Measurements from ENCODE around the gene HOXD4. TPM values are rescaled to one million over a fixed set of nuclear protein-coding genes. Genes with fewer than 3 reads are reported as not detected.

HOXD4 gene
- total RNA-seq (2.2 TPM), polyA plus RNA-seq (ENCODE audit: insufficient read depth in 1 of 8, insufficient read length in 8 of 8, low replicate concordance in 1 of 8) (1 to 10 TPM; 3.2 to 8.1 (median 3.7) TPM)
- long read RNA-seq, donor 1, partial matches to known transcripts, result 0 of 1 reads
- long read RNA-seq, donor 1, other reads (novel, unspliced or antisense), result 0 of 1 reads
- long read RNA-seq, donor 2, result 0 reads
- long read RNA-seq, donor 3, transcript HOXD4-201 (2 exons, 1,464 nt), result major isoform, 5 of 5 reads
- long read RNA-seq, donor 3, partial matches to known transcripts, result 0 of 5 reads
- long read RNA-seq, donor 3, other reads (novel, unspliced or antisense), result 0 of 5 reads
- long read RNA-seq, donor 4, partial matches to known transcripts, result 0 of 1 reads
- long read RNA-seq, donor 4, other reads (novel, unspliced or antisense), result 0 of 1 reads
- long read RNA-seq, donor 5, partial matches to known transcripts, result 0 of 4 reads
- long read RNA-seq, donor 5, other reads (novel, unspliced or antisense), result 0 of 4 reads
- long read RNA-seq, donor 6, transcript HOXD4-201 (2 exons, 1,464 nt), result major isoform, 7 of 7 reads
- long read RNA-seq, donor 6, partial matches to known transcripts, result 0 of 7 reads
- long read RNA-seq, donor 6, other reads (novel, unspliced or antisense), result 0 of 7 reads
- long read RNA-seq, donor 7, partial matches to known transcripts, result 0 of 3 reads
- long read RNA-seq, donor 7, other reads (novel, unspliced or antisense), result 0 of 3 reads
- long read RNA-seq, donor 8, partial matches to known transcripts, result 0 of 3 reads
- long read RNA-seq, donor 8, other reads (novel, unspliced or antisense), result 0 of 3 reads
- long read RNA-seq, donor 9, partial matches to known transcripts, result 0 of 1 reads
- long read RNA-seq, donor 9, other reads (novel, unspliced or antisense), result 0 of 1 reads
- long read RNA-seq, donor 10, partial matches to known transcripts, result 0 of 2 reads
- long read RNA-seq, donor 10, other reads (novel, unspliced or antisense), result 0 of 2 reads
- long read RNA-seq, donor 11, result 0 reads

- Histone ChIP-seq H3K36me3 (ENCODE audit: control insufficient read depth, insufficient read depth, low read length) (peaks cover 20% of the 10 kb centered on the region), H3K27ac (ENCODE audit: low read length) (no peak within 1 kb of the TSS), H3K4me1 (ENCODE audit: control insufficient read depth, insufficient read depth, low read length) (peaks cover 4% of the 10 kb centered on the region), H3K4me3 (ENCODE audit: low read length) (no peak within 1 kb of the TSS), H3K9me3 (replicated peaks; ENCODE audit: control insufficient read depth, low read depth, low read length) (no peaks in the 10 kb centered on the region), H3K27me3 (ENCODE audit: control insufficient read depth, insufficient read depth, low read length) (peaks cover 85% of the 10 kb centered on the region)
- no peak for DNase-seq
- 47% methylated on average over 45 of the region's 55 CpGs for WGBS (ENCODE audit: insufficient coverage)
These were observed at the start of gene HOXD4 for GRCh38 chr2:176151442-176152287. Gene HOXD4 (plus strand): TSS chr2:176151550. CDS start chr2:176151634, 84 bp downstream.

DNA sequence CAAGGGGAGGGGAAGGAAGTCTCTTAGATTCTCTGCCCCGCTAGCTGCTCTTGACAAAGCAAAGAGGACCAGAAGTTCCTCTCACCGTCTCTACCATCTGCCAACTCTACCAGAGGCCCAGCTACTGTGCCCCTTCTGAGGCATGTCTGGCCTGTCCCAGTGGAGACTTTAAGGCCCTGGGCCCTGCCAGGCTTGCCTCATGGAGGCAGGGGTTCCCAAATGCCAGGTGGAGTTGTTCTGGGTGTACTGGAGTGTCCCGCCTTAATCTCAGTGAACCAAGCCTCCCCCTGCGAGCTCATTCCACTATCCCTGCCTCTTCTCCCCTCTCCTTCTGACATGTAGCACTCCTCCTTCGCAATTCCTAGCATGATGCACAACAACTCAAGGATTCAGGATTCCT lies 49.5 kb upstream of the HOXD4 start:
- Histone ChIP-seq H3K4me3 (ENCODE audit: low read length) (no peak overlapping the region), H3K4me1 (ENCODE audit: control insufficient read depth, insufficient read depth, low read length) (peaks cover 42% of the 10 kb centered on the region), H3K27ac (ENCODE audit: low read length) (no peak overlapping the region), H3K27me3 (ENCODE audit: control insufficient read depth, insufficient read depth, low read length) (peaks cover 99% of the 10 kb centered on the region), H3K9me3 (replicated peaks; ENCODE audit: control insufficient read depth, low read depth, low read length) (no peaks in the 10 kb centered on the region), H3K36me3 (ENCODE audit: control insufficient read depth, insufficient read depth, low read length) (no peaks in the 10 kb centered on the region)
- no peak for DNase-seq
- WGBS (ENCODE audit: insufficient coverage), result 78% methylated on average over 2 of the region's 5 CpGs

GRCh38 chr2:176102309-176102866 lies 49.0 kb upstream of the HOXD4 start:
- H3K9me3 ChIP-seq (replicated peaks; ENCODE audit: control insufficient read depth, low read depth, low read length), result no peaks in the 10 kb centered on the region
- 70% methylated on average over 2 of the region's 7 CpGs for WGBS (ENCODE audit: insufficient coverage)

GRCh38 chr2:176103194-176103593 lies 48.2 kb upstream of the HOXD4 start:
- H3K27me3 ChIP-seq (ENCODE audit: control insufficient read depth, insufficient read depth, low read length), result peaks cover 96% of the 10 kb centered on the region
- H3K9me3 ChIP-seq (replicated peaks; ENCODE audit: control insufficient read depth, low read depth, low read length), result no peaks in the 10 kb centered on the region
- H3K4me3 ChIP-seq (ENCODE audit: low read length), result no peak overlapping the region
- no peak overlapping the region for H3K27ac ChIP-seq (ENCODE audit: low read length)
- WGBS (ENCODE audit: insufficient coverage), result no CpG with 5 or more reads among the region's 7 CpGs
- H3K4me1 ChIP-seq (ENCODE audit: control insufficient read depth, insufficient read depth, low read length), result peaks cover 33% of the 10 kb centered on the region
- no peak for DNase-seq
- no peaks in the 10 kb centered on the region for H3K36me3 ChIP-seq (ENCODE audit: control insufficient read depth, insufficient read depth, low read length)

More at GRCh38 chr2:176102309-176102866, 49.0 kb upstream of the HOXD4 start:
- H3K27ac ChIP-seq (ENCODE audit: low read length), result no peak overlapping the region
- peaks cover 99% of the 10 kb centered on the region for H3K27me3 ChIP-seq (ENCODE audit: control insufficient read depth, insufficient read depth, low read length)
- H3K4me1 ChIP-seq (ENCODE audit: control insufficient read depth, insufficient read depth, low read length), result peaks cover 40% of the 10 kb centered on the region
- H3K4me3 ChIP-seq (ENCODE audit: low read length), result no peak overlapping the region
- DNase-seq, result no peak
- no peaks in the 10 kb centered on the region for H3K36me3 ChIP-seq (ENCODE audit: control insufficient read depth, insufficient read depth, low read length)

DNA sequence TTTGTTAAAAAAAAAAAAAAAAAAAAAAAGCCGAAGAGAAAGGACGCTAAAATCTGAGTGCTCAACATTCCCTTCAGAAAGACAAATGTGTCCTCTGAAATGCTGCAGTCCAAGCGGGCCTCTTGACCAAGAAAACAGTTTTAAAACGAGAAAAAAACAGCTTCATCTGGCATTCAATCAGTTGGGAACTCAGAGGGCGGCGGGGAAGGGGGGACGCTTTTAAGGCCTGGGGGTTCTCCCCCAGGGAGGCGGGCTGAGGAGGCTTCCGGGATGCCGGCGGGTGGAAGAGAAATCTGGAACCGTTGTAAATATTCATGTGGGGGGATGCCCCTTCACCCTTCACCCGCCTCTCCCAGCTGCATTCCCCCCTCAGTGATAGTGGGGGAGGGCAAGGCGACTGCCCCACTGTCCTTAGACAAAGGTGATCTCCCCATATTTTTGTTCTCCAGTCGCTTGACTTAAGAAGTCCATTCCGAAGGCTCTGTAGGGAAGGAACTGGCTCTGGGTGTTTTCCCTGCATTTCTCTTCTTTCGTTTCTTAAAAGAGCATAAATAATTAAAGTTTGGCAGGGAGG lies 47.5 kb upstream of the HOXD4 start:
- Histone ChIP-seq H3K27me3 (ENCODE audit: control insufficient read depth, insufficient read depth, low read length) (peaks cover 96% of the 10 kb centered on the region), H3K27ac (ENCODE audit: low read length) (no peak overlapping the region), H3K4me1 (ENCODE audit: control insufficient read depth, insufficient read depth, low read length) (peaks cover 34% of the 10 kb centered on the region), H3K9me3 (replicated peaks; ENCODE audit: control insufficient read depth, low read depth, low read length) (no peaks in the 10 kb centered on the region), H3K4me3 (ENCODE audit: low read length) (no peak overlapping the region), H3K36me3 (ENCODE audit: control insufficient read depth, insufficient read depth, low read length) (no peaks in the 10 kb centered on the region)
- DNase-seq, result no peak
- 20% methylated on average over 2 of the region's 17 CpGs for WGBS (ENCODE audit: insufficient coverage)

GRCh38 chr2:176104316-176105077 lies 46.9 kb upstream of the HOXD4 start:
- WGBS (ENCODE audit: insufficient coverage), result 3% methylated on average over 45 of the region's 56 CpGs
- H3K4me3 ChIP-seq (ENCODE audit: low read length), result peak overlapping the region; percentile 3
- peak overlapping the region; percentile 35 for H3K27ac ChIP-seq (ENCODE audit: low read length)
- H3K9me3 ChIP-seq (replicated peaks; ENCODE audit: control insufficient read depth, low read depth, low read length), result no peaks in the 10 kb centered on the region
- H3K27me3 ChIP-seq (ENCODE audit: control insufficient read depth, insufficient read depth, low read length), result peaks cover 96% of the 10 kb centered on the region
- peaks cover 37% of the 10 kb centered on the region for H3K4me1 ChIP-seq (ENCODE audit: control insufficient read depth, insufficient read depth, low read length)
- DNase-seq, result no peak
- no peaks in the 10 kb centered on the region for H3K36me3 ChIP-seq (ENCODE audit: control insufficient read depth, insufficient read depth, low read length)

- H3K4me1 ChIP-seq (ENCODE audit: control insufficient read depth, insufficient read depth, low read length), result peaks cover 32% of the 10 kb centered on the region
- peak overlapping the region; percentile 3 for H3K4me3 ChIP-seq (ENCODE audit: low read length)
- DNase-seq, result no peak
- no peaks in the 10 kb centered on the region for H3K9me3 ChIP-seq (replicated peaks; ENCODE audit: control insufficient read depth, low read depth, low read length)
- peak overlapping the region; percentile 35 for H3K27ac ChIP-seq (ENCODE audit: low read length)
- 17% methylated on average over 24 of the region's 25 CpGs for WGBS (ENCODE audit: insufficient coverage)
- H3K27me3 ChIP-seq (ENCODE audit: control insufficient read depth, insufficient read depth, low read length), result peaks cover 96% of the 10 kb centered on the region
- no peaks in the 10 kb centered on the region for H3K36me3 ChIP-seq (ENCODE audit: control insufficient read depth, insufficient read depth, low read length)
These were observed 46.1 kb upstream of the HOXD4 start for GRCh38 chr2:176105078-176105729.

- H3K9me3 ChIP-seq (replicated peaks; ENCODE audit: control insufficient read depth, low read depth, low read length), result no peaks in the 10 kb centered on the region
- no peak for DNase-seq
- H3K4me3 ChIP-seq (ENCODE audit: low read length), result no peak overlapping the region
- peak overlapping the region; percentile 13 for H3K27ac ChIP-seq (ENCODE audit: low read length)
- H3K27me3 ChIP-seq (ENCODE audit: control insufficient read depth, insufficient read depth, low read length), result peaks cover 94% of the 10 kb centered on the region
- 15% methylated on average over 20 of the region's 25 CpGs for WGBS (ENCODE audit: insufficient coverage)
- peaks cover 27% of the 10 kb centered on the region for H3K4me1 ChIP-seq (ENCODE audit: control insufficient read depth, insufficient read depth, low read length)
- no peaks in the 10 kb centered on the region for H3K36me3 ChIP-seq (ENCODE audit: control insufficient read depth, insufficient read depth, low read length)
These were observed 45.4 kb upstream of the HOXD4 start for GRCh38 chr2:176105730-176106580.
